Jurkat, Clone E6-1 (cell line): Measurements from ENCODE around the gene DRD1. TPM values are rescaled to one million over a fixed set of nuclear protein-coding genes. Genes with fewer than 3 reads are reported as not detected.

Experiments used
- DNase-seq: peaks from one replicate; pipeline ENCODE4 v3.0.0-alpha.2; 2011; ENCODE audit warnings: low read depth, low spot score
- H3K4me3 ChIP-seq: 2 replicates; pipeline ENCODE4 v1.5.1; 2011; ENCODE audit warnings: mild to moderate bottlenecking, low read length, control low read depth, moderate library complexity
- polyA plus RNA-seq: library from polyadenylated mRNA; unstranded; fragments of >200 nt; gene quantifications from one replicate; pipeline ENCODE4 v1.2.1, GENCODE V29; 2012; ENCODE audit warnings: missing spikeins; ENCODE audit not compliant: insufficient read length, insufficient read depth

DRD1 gene
- not detected for polyA plus RNA-seq

DNA sequence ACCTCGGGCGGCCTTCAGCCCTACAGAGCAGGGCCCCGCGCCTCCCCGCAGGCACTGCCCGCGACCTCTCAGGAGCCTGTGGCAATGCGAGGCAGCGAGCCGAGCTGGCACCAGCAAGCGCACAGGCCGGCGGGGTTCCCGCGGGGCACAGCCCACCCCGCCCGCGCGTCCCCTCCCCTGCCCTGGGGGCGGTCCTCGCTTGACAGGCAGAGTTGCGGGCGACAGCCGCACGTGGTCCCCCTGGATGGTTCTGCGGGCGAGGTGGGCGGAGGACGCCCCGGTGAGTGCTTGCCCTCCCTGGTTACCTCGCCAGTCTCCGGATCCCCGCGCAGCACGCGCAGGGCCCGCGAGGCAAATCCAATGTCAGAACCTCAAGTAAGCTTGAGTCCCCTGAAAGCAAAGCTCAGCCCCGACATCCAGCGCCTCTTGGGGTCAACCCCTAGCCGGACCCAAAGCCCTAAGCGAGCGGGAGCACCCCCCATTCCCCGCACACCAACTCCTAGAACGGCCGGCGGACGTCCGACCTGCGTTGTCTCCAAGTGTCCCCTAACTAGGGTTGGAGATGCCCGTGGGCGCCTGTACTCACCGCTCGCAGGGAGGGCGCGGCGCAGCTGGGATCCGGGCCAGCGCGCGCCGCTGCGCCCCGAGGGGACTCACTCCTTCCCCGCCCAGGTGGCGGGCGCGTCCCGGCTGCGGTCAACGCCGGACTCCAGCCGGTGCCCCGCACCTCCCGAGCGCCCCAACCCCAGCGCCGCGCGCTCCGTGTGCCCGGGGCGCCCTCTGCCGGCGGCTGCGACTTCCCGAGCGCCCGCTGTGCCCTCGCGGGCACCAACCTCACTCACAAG is at the start of gene DRD1:
DRD1 (minus strand) TSS at position 123 of the 845 bp plus-strand sequence. CDS start 1,083 bp downstream, outside the sequence.
- H3K4me3 ChIP-seq, result no peak within 1 kb of the TSS
- no peak for DNase-seq

DNA sequence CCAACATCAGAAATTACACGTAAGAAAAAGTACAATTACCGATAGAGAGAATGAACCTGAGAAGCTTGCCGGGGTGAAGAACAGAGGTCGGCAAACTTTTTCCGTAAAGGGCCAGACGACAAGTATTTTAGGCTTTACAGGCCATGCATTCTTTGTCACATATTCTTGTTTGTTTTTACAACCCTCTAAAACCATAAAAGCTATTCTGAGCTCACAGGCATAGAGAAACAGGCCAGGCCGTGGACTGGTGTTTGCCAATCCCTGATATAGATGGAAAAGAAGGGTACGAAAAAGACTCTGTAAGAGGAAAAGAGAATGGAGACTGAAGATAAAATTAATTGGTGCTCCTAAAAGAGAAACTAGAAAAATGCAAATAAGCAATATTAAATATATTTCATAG is 49.7 kb upstream of the DRD1 start:
- DNase-seq, result no peak
- no peak overlapping the region for H3K4me3 ChIP-seq

DNA sequence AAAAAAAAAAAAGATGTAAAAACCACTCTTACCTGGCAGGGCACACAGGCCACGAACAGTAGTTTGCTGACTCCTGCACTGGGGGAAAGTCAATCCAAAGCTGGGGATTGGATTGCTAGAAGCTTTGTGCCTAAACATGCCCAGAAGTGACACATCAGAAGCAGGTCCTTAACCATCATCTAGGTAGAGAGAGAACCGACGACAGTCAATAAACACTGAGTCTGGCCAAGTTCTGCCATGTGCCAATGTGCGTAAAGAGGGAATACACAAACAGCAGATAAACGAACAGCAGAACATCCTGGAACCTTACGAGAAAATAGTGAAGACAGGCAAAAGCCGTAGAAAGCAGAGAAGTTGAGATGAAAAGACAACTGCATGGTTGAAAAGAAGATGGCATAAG is 49.3 kb upstream of the DRD1 start:
- no peak overlapping the region for H3K4me3 ChIP-seq
- no peak for DNase-seq

DNA sequence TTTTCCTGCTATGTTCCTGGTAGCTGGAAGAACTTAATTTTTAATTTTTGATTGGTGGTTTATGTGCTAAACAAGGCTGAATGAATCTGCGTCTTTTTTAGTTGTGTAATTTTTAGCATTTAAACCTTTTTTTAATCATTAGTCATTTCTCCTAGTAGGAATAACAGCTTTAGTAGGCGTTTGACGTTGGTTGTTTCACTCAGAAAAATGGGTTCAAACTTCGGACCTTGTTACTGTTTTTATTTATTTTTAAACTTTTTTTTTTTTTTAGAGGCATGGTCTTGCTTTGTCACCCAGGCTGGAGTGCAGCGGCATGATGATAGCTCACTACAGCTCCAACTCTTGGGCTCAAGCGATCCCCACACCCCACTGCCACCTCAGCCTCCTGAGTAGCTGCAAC is 47.2 kb upstream of the DRD1 start:
- DNase-seq, result no peak
- no peak overlapping the region for H3K4me3 ChIP-seq

DNA sequence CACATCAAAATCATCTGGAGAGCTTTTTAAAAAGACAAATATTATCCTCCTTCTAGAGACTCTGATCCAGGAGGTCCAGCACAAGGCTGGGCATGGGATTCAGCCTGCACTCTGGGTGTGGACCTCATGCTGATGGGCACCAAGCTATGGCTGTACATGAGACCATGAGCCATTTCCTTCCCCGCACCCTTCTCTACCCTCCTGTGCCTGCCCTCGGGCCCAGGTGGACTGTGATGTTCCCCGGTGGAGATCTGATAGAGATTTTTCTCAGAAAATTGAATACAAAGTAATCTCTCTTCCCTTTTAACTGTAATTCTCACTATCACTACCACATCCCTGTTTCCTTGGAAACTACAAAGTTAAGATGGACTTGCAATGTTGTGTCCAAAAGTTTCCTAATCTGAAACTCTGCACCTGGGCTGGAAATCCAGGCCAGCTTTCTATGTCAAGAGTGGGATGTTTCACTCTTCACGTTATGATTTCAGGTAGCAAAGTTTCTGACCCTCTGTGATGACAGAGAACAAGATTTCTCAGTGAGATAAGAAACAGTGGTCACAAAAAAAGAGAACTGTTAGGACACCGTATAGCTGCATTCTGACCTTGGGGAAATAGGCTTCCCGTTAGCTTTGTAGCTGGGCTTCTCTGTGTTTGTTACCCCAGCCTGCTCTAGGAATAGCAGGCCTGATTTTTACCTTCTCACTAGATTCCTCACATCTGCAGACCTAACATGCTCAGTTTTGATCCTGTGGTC is 45.9 kb upstream of the DRD1 start:
- H3K4me3 ChIP-seq, result no peak overlapping the region
- DNase-seq, result no peak

DNA sequence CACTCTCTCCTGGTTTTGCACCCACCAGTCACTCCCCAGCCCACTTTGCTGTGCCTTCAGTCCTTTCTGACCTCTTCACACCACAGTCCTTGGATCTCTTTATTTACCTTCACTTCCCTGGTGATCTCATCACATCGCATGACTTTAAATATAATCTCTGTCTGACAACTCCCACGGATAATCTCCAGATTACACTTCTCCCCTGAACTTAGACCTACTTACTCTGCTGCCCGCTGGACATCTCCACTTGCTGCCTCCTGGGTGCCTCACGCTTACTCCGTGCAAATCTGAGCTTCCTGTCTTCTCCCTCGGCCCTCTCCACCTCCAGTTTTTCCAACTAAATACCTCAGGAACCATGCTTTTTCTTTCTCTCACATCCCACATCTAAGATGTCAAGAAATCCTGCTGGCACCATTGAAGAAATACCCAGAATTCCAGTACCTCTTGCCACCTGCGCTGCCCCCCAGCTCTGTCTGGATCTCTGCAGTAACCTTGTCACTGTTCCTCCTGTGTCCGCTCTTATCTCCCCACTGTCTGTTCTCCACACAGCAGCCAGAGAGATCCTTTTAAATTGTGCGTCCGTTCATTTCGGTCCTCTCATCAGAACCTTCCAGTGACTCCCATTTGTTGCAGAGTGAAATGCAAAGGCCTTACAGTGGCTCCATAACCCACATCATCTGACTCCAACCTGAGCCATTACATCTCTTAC is 43.7 kb upstream of the DRD1 start:
- no peak for DNase-seq

DNA sequence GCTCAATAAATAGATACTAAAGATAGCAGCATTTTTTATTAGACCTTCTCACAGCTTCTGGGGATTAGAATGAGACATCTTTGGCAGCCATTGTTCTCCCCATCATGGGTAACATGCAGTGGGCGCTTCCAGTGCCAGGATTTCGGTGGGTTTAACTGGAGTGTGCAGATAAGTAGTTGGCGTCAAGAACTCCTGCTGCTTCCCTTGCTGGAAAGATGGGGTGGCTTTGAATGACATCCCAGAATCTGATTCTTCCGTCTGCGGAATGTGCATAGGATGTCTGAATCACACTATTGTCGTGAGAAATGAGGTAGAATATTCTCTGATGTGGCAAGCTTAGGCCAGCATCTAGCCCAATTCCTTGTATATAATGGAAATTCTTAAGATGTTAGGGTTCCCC is 41.6 kb upstream of the DRD1 start:
- H3K4me3 ChIP-seq, result no peak overlapping the region
- DNase-seq, result no peak

More for the DNA sequence above, 43.7 kb upstream of the DRD1 start:
- no peak overlapping the region for H3K4me3 ChIP-seq

DNA sequence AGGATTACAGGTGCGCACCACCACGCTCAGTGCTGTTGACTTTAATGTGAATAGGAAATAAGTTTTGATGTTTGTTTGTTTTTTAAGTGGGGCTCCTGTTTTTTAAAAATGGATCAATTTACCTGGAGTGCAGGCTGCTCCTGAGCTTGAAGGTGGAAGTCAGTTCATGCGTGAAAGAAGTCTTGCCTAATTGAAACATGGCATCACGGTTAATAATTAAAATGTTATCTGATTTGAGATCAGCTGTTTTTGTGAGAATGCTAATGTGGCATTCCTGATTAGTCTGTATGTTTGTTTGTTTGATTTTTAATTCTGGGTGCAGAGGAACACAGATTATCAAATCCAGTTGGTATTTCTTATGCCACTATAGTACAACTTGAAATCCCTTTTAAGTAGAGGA is 40.8 kb upstream of the DRD1 start:
- no peak overlapping the region for H3K4me3 ChIP-seq
- no peak for DNase-seq

DNA sequence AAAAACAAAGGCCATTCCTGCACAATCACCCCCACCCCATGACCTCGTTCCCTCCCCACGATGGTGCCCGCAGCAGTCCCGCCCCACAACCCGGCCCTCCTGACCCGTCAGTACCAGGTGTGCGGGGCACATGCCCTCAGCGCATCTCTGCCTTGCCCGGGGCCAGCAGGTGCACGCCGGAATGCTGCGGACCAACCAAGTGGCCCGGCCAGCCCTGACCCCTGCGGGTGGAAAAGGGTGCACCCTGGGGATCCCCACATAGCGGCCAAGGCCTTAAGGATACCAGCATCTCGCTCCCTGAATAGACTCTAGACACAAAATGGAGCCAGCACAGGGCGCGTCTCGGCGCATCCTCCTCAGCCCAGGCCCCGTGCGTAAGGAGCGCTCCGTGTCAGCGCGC is 40.3 kb upstream of the DRD1 start:
- DNase-seq, result no peak
- no peak overlapping the region for H3K4me3 ChIP-seq

DNA sequence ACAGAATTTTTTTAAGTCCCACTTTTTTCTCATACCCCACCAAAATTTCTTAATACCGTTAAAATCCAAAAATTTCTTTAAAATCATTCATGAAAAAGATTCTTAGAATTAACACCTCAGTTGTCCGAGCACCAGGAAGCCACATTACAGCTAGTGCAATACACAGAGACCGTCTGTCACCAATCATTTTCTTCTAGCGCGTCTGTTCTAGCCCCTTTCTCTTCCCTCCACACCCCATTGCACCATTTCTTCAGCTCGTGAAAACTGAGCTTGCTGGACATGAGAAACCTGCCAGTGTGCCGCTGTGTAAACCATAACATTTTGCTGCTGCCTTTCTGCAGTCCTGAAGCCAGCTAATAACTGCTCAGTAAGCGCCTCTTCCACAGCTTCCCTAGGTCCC is 39.4 kb upstream of the DRD1 start:
- DNase-seq, result no peak
- no peak overlapping the region for H3K4me3 ChIP-seq

DNA sequence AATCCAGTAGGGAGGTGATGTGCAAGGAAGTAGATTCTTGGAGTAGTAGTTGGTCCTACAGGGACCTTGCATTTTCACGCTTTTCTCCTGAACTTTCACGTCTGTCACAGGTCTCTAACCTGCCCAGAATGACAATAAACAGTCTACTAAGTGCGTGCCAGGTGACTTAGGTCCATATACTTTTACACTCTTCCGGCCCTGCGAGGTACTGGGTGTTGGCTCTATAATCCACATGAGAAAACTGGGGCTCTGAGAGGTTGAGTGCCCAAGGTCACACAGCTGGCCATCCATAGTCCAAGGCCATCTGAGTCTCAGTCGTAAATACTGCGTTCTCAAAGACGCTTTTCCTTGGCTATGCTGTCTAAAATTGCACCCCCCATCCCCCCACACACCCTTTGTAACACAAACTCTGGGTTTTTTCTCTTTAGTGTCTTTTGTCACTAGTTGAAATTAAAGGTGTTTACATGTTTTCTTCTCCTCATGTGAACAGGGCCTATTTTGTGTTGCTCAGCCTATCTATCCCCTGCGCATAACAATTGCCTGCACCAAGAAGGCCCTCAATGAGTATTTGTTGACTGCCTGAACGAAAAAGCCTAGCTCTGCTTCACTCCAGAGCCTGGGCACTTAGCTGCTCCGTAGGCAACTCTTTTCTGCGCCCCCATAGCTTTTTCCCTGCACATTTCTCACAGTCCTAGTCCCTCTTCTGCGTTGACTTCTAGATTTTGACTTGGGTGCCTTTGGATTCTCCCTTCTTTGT is 35.3 kb upstream of the DRD1 start:
- DNase-seq, result no peak
- H3K4me3 ChIP-seq, result peak overlapping the region; percentile 96

DNA sequence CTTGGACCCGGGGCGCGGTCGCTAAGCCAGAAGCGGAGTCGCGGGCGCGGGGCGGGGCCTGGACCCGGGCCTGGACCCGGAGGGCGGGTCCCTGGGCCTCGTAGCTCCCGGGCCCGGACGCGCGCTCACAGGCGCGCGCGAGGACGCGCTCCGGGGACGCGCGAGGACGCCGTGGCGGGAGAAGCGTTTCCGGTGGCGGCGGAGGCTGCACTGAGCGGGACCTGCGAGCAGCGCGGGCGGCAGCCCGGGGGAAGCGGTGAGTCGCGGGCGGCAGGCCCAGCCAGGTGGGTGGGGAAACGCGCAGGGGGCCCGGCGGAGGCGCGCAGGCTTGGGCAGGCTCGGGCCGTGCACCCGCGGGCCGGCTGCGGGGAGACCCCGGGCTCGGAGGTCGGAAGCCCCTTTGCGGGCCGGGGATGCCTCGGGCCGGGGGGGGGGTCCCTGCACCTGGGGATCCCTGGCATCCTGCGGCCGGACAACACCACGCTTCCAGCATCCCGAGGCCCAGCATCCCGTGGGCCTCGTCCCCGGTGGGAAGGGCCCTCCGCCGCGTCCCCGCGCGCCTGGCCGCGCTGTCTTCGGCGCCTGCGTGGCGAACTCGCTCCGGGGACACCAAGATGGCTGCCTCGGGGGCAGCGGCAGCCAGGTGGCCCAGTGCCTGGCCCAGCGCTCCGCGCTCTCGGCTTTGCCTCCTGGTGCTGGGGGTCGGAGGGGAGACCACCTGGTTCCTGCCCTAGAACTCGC is 34.6 kb upstream of the DRD1 start, which contains the start of gene SFXN1:
SFXN1 (plus strand) TSS at position 177 of the 741 bp plus-strand sequence. CDS start 13,544 bp downstream, outside the sequence.
- peak within 1 kb of the TSS; percentile 96 for H3K4me3 ChIP-seq
- DNase-seq, result peak; percentile 69

DNA sequence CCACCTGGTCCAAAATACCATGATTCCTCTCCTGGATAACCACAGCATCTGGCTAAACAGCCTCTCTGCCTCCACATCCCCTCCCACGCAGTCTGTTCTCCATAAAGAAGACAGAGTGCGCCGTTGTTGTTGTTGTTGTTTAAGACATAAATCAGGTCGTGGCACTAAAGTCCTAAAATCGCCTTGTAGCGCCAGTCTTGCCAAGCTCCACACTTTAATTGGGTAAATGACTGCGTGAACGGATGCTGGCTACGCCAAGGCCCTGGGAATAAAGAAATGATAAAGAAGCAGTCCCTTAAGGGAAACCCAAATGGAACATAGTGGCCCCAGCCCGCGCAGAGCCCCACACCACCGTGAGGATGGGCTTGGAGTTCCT is 34.0 kb upstream of the DRD1 start:
- peak overlapping the region; percentile 96 for H3K4me3 ChIP-seq
- no peak for DNase-seq

DNA sequence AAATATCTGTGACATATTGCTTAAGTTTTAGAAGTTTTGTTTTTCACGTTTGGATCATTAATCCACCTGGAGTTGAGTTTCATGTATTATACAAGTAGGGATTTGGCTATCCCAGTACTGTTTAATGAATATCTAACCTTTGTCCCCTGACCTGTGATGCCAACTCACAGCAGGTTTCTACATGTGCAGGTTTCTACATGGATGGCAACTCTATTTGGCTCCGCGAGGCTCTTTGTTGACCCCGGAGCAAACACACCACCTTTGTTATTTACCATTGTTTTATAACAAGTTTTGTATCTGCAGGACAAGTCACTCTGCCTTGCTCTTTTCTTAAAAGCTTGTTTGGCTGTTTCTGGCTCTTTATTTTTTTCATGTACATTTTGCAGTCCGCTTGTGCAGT is 33.5 kb upstream of the DRD1 start:
- no peak overlapping the region for H3K4me3 ChIP-seq
- DNase-seq, result no peak

DNA sequence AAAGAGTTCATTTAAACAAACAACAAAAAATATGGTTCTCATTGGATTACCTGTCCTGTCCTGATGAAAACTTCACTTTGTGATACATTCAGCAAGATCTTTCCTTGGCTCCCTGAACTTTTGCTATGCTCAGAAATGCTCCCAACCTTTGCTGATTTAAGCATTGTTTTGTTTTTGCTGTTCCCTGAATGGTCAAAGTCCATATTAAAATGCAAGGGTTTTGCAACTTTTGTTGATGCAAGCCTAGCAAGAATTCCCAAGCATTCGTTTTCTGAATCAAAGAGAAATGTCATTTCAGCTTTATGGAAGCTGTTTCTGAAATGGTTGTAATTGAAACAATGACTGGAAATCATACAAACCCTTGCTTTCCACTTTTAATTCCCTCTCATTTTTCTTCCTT is 31.3 kb upstream of the DRD1 start:
- no peak for DNase-seq
- H3K4me3 ChIP-seq, result no peak overlapping the region

DNA sequence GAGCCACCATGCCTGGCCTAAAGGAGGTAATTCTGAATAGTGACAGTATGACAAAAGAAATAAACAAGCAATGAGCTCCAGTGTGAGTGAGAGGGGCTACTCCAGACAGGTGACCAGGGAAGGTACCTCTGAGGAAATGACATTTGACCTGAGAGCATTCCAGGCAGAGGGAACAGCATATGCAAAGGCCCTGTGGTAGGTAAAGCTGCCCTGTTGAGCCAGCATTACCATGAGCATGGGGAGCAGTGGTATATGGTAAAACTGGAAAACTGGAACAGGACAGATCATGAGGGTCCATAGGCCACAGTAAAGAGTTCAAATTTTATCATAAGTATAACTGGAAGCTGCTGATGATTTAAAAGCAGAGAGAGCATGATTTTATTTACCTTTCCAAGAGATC is 28.4 kb upstream of the DRD1 start:
- H3K4me3 ChIP-seq, result no peak overlapping the region
- DNase-seq, result no peak

DNA sequence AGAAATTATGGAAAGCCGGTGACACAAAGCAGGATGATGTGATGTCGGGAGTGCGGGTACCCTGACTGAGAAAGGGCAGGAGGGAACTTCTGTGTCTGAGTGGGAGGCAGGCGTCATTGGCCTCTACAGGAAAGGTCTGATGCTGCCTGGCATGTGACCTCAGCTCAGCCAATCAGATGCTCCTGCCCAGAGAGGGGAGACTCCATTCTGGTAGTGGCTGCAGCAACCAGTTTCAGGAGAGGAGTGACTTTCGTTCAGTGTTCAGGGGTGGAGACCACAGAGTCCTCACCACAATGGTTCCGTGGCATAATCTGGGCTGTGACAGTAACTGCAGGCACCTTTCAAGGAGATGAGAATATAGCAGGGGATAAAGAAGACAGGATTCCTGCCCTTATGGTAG is 27.6 kb upstream of the DRD1 start:
- no peak for DNase-seq
- H3K4me3 ChIP-seq, result no peak overlapping the region

DNA sequence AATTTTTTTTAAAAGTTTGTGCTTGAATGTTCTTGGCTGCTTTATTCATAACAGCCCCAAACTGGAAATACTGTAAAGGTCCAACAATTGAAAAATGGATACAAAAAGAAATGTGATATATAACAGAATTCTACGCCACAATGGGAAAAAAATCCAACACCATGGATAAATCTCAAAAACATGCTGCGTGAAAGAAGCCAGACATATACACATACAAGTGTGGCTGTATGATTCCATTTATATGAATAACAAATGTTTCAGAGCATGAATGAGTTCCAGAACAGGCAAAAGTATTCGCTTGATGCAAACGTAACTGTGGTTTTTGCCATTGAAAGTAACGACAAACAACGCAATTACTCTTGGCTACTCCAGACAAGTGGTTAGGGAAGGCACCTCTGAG is 27.2 kb upstream of the DRD1 start:
- no peak overlapping the region for H3K4me3 ChIP-seq
- no peak for DNase-seq
